Panc1 (cell line): ENCODE data around the gene TNS4.

ENCODE experiments used
- CTCF ChIP-seq: fragments of 450-650 bp; IDR thresholded peaks from 2 replicates; pipeline ENCODE4 v1.5.1; 2017; ENCODE audit warnings: mild to moderate bottlenecking
- POLR2AphosphoS5 ChIP-seq: IDR thresholded peaks from 2 replicates; pipeline ENCODE4 v1.6.1; 2012; ENCODE audit warnings: mild to moderate bottlenecking, low read depth, low read length, moderate library complexity
- REST ChIP-seq, 2 experiments: IDR thresholded peaks; 2 replicates each; pipeline ENCODE4 v1.6.1; 2011 to 2012; ENCODE audit warnings: low read depth in 2 of 2, control low read depth in 1 of 2, low read length in 1 of 2, mild to moderate bottlenecking in 1 of 2, moderate library complexity in 1 of 2; ENCODE audit not compliant: insufficient read depth in 1 of 2
- TCF7L2 ChIP-seq: IDR thresholded peaks from 2 replicates; pipeline ENCODE4 v1.6.1; 2011; ENCODE audit warnings: mild to moderate bottlenecking, low read depth, low read length, inconsistent platforms

DNA sequence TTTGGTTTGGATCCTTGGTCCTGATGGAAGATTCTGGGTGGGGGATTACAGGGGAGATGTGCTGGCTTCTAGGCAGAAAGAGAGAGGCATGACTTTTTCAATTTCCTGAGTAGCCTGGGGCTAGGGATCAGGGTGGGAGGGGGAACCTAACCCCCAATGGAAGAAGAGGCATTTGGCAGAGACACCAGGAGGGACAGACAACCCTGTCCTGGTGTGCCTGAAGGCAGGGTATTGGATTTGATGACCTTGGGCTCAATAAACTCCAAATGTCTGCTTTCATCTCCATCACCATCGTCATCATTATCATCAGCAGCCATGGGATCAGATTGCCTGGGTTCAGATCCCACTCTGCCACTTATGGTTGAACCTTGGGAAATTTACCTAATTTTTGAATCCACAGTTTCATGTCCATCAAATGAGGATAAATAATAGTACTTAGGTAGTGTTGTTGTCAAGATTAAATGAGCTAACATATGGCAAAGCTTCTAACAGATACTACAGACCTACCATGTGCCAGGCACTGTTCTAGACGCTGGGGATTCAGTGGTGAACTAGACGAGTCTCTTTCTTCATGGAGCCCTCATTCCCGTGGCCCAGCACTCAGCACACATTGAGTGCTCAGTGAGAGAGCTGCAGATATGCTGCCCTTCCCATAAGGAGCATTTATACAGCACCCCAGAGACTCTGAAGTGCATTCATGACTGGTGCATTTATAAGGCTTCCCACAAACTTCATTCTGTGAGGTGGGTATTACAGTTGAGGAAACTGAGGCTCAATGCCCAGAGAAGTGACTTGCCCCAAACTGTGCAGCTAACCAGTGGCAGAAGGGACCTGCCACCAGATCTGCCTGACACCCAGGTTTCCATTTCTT, 31.4 kb downstream of the TNS4 start:
- TF ChIP-seq CTCF, result no peak
- TF ChIP-seq REST (IDR thresholded peaks at IDR 0.05; ENCODE audit: insufficient read depth in 1 of 2, low read depth in 2 of 2, low read length in 1 of 2), result no peak
- no peak for TF ChIP-seq TCF7L2
- no peak for TF ChIP-seq POLR2AphosphoS5
